BLaER1 treated with 17β-estradiol and CSF1 and Interleukin-3, amounts not matched to agents 10 nM and 100 nM (cell line): ENCODE results near the gene PTTG1IP.
A peak's percentile ranks its signal among the peaks of the same experiment; 100 is the strongest.

Experiments
- H3K27ac ChIP-seq, 11 experiments: shearing (Covaris generic); formaldehyde crosslinking; 2 replicates each; pipeline ENCODE4 v1.8.1; 2022
- H3K27me3 ChIP-seq, 11 experiments: shearing (Covaris generic); formaldehyde crosslinking; 2 replicates each; pipeline ENCODE4 v1.8.1; 2022
- H3K36me3 ChIP-seq, 11 experiments: shearing (Covaris generic); formaldehyde crosslinking; 2 replicates each; pipeline ENCODE4 v1.8.1; 2022
- H3K4me1 ChIP-seq, 10 experiments: shearing (Covaris generic); formaldehyde crosslinking; 2 replicates each; pipeline ENCODE4 v1.8.1; 2022
- H3K4me2 ChIP-seq, 11 experiments: shearing (Covaris generic); formaldehyde crosslinking; 2 replicates each; pipeline ENCODE4 v1.8.1; 2022
- H3K4me3 ChIP-seq, 10 experiments: shearing (Covaris generic); formaldehyde crosslinking; 2 replicates each; pipeline ENCODE4 v1.8.1; 2022
- H3K9ac ChIP-seq, 11 experiments: shearing (Covaris generic); formaldehyde crosslinking; 2 replicates each; pipeline ENCODE4 v1.8.1; 2022
- H3K9me3 ChIP-seq, 11 experiments: shearing (Covaris generic); formaldehyde crosslinking; replicated peaks in 1 of 11; 2 replicates each; pipeline ENCODE4 v1.8.1; 2022
- H4K20me1 ChIP-seq, 11 experiments: shearing (Covaris generic); formaldehyde crosslinking; 2 replicates each; pipeline ENCODE4 v1.8.1; 2022
- Cebpa-rat ChIP-seq, 11 experiments: shearing (Covaris generic); IDR thresholded peaks; 2 replicates each; pipeline ENCODE4 v1.8.1; 2022

Gene PTTG1IP

GRCh38 chr21:44842087-44842486, 31.4 kb downstream of the PTTG1IP start:
- Histone ChIP-seq H3K27me3 (no peaks in the 10 kb centered on the region), H3K36me3 (no peaks in the 10 kb centered on the region), H3K27ac (no peak overlapping the region), H3K9me3 (no peaks in the 10 kb centered on the region), H3K4me1 (peaks cover 20 to 31% (median 26%) of the 10 kb centered on the region in 10 experiments), H3K9ac (no peak overlapping the region), H3K4me2 (no peak overlapping the region), H4K20me1 (peaks cover 0 to 12% (median 5%) of the 10 kb centered on the region in 11 experiments; a peak in 12 of 22 replicates), H3K4me3 (no peak overlapping the region)
- TF ChIP-seq Cebpa-rat (IDR thresholded peaks at IDR 0.05): no peak

GRCh38 chr21:44840771-44841170, 32.7 kb downstream of the PTTG1IP start:
- H3K9me3 ChIP-seq: no peaks in the 10 kb centered on the region
- H3K36me3 ChIP-seq: no peaks in the 10 kb centered on the region
- H3K9ac ChIP-seq: no peak overlapping the region
- no peaks in the 10 kb centered on the region for H3K27me3 ChIP-seq
- H4K20me1 ChIP-seq: peaks cover 0 to 8% (median 0%) of the 10 kb centered on the region in 11 experiments; a peak in 2 of 22 replicates
- no peak for TF ChIP-seq Cebpa-rat (IDR thresholded peaks at IDR 0.05)
- H3K27ac ChIP-seq: no peak overlapping the region
- H3K4me1 ChIP-seq: peaks cover 14 to 25% (median 21%) of the 10 kb centered on the region in 10 experiments
- no peak overlapping the region for H3K4me3 ChIP-seq
- no peak overlapping the region for H3K4me2 ChIP-seq

GRCh38 chr21:44838951-44839350, 34.5 kb downstream of the PTTG1IP start:
- Histone ChIP-seq H3K27me3 (no peaks in the 10 kb centered on the region), H3K4me3 (no peak overlapping the region)

DNA sequence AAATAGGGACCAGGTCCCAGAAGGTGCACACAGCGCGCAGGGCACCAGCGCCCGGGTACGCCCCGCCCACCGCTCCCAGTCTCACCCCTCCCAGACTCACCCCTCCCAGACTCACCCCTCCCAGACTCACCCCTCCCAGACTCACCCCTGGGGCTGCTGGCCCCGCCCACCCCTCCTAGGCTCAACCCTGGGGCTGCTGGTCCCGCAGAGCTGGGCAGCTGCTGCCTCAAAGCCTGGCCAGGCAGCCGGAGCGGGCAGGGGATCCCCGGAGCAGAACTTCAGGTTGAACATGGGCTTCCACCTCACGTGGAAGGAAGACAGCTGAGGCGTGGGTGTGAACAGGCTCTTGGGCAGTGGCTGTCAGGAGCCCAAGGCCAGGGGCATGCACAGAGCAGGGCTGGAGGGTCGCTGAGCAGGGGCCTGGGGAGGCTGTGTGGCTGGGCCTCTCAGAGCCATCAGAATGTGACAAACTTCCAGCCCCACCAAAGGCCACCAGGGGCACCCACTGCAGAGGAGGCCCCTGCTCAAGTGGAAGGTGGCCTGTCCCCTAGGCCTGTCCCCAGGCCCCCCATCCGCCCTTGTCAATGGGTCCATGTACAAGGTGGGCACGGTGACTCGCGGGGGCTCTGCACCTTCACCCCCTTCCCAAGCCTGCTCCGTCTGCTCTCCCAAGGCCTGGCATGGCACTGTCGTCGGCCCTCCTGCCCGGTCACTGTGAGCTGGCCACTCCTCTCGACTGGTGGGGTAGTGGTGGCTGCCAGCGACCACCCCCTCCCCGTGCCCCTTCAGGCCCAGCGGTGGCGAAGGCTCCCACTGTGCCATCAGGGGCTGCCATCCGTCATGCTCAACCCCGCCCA, 35.2 kb downstream of the PTTG1IP start:
- H3K9ac ChIP-seq: no peak overlapping the region

More at GRCh38 chr21:44838951-44839350, 34.5 kb downstream of the PTTG1IP start:
- TF ChIP-seq Cebpa-rat (IDR thresholded peaks at IDR 0.05): no peak
- no peak overlapping the region for H3K9ac ChIP-seq
- H4K20me1 ChIP-seq: peaks cover 0 to 8% (median 0%) of the 10 kb centered on the region in 11 experiments; a peak in 2 of 22 replicates
- H3K27ac ChIP-seq: no peak overlapping the region
- no peak overlapping the region for H3K4me2 ChIP-seq
- no peaks in the 10 kb centered on the region for H3K36me3 ChIP-seq
- H3K4me1 ChIP-seq: peaks cover 7 to 18% (median 9%) of the 10 kb centered on the region in 10 experiments; a peak in 18 of 20 replicates
- no peaks in the 10 kb centered on the region for H3K9me3 ChIP-seq

GRCh38 chr21:44837537-44837936, 36.0 kb downstream of the PTTG1IP start:
- H3K4me2 ChIP-seq: no peak overlapping the region
- H3K9ac ChIP-seq: no peak overlapping the region
- no peaks in the 10 kb centered on the region for H3K36me3 ChIP-seq
- TF ChIP-seq Cebpa-rat (IDR thresholded peaks at IDR 0.05): no peak
- peaks cover 7 to 21% (median 12%) of the 10 kb centered on the region in 10 experiments; a peak in 18 of 20 replicates for H3K4me1 ChIP-seq
- H3K27me3 ChIP-seq: no peaks in the 10 kb centered on the region
- H3K27ac ChIP-seq: no peak overlapping the region
- no peaks in the 10 kb centered on the region for H3K9me3 ChIP-seq
- peaks cover 0 to 8% (median 0%) of the 10 kb centered on the region in 11 experiments; a peak in 2 of 22 replicates for H4K20me1 ChIP-seq
- H3K4me3 ChIP-seq: no peak overlapping the region

More for the DNA sequence above, 35.2 kb downstream of the PTTG1IP start:
- Histone ChIP-seq H3K36me3 (no peaks in the 10 kb centered on the region), H3K4me1 (peaks cover 7 to 18% (median 9%) of the 10 kb centered on the region in 10 experiments; a peak in 18 of 20 replicates), H3K4me2 (no peak overlapping the region), H3K9me3 (no peaks in the 10 kb centered on the region), H3K27me3 (no peaks in the 10 kb centered on the region), H4K20me1 (peaks cover 0 to 8% (median 0%) of the 10 kb centered on the region in 11 experiments; a peak in 2 of 22 replicates), H3K27ac (no peak overlapping the region), H3K4me3 (no peak overlapping the region)
- TF ChIP-seq Cebpa-rat (IDR thresholded peaks at IDR 0.05): no peak

GRCh38 chr21:44836666-44837471, 36.6 kb downstream of the PTTG1IP start:
- peak overlapping the region; percentile 15 to 58 (median 41); a peak in 19 of 22 replicates for H3K4me2 ChIP-seq
- H3K9me3 ChIP-seq: no peaks in the 10 kb centered on the region
- H3K27me3 ChIP-seq: no peaks in the 10 kb centered on the region
- no peak overlapping the region for H3K4me3 ChIP-seq
- peaks cover 0 to 8% (median 0%) of the 10 kb centered on the region in 11 experiments; a peak in 2 of 22 replicates for H4K20me1 ChIP-seq
- no peak overlapping the region; a peak in 1 of 22 replicates for H3K9ac ChIP-seq
- no peak overlapping the region for H3K27ac ChIP-seq
- peaks cover 10 to 23% (median 15%) of the 10 kb centered on the region in 10 experiments for H3K4me1 ChIP-seq
- TF ChIP-seq Cebpa-rat (IDR thresholded peaks at IDR 0.05): no peak
- no peaks in the 10 kb centered on the region for H3K36me3 ChIP-seq

- H3K27ac ChIP-seq: no peak overlapping the region
- H3K4me1 ChIP-seq: peaks cover 15 to 29% (median 21%) of the 10 kb centered on the region in 10 experiments
- H3K36me3 ChIP-seq: no peaks in the 10 kb centered on the region
- H3K4me2 ChIP-seq: peak overlapping the region; percentile 15 to 58 (median 41); a peak in 18 of 22 replicates
- no peaks in the 10 kb centered on the region for H3K27me3 ChIP-seq
- H3K9ac ChIP-seq: no peak overlapping the region
- no peak overlapping the region for H3K4me3 ChIP-seq
- H3K9me3 ChIP-seq: no peaks in the 10 kb centered on the region
- TF ChIP-seq Cebpa-rat (IDR thresholded peaks at IDR 0.05): no peak
- H4K20me1 ChIP-seq: peaks cover 0 to 8% (median 0%) of the 10 kb centered on the region in 11 experiments; a peak in 1 of 22 replicates
Measured at GRCh38 chr21:44836349-44836665, 37.2 kb downstream of the PTTG1IP start.

DNA sequence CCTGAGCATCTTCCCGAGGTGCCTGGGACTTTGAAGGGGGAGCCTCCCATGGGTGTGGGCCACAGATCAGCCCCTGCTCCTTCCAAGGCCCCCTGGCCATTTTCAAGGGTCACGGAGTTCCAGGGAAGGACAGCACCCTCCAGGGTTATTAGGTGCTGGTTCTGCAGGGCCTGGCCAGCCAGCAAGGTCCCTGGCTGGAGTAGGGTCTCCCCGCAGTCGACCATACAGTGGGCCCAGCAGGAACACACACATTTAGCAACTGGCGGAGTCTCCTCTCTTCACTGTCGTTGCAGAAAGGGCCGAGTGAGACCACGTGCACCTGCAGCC, 37.9 kb downstream of the PTTG1IP start:
- TF ChIP-seq Cebpa-rat (IDR thresholded peaks at IDR 0.05): no peak

More for the DNA sequence above, 37.9 kb downstream of the PTTG1IP start:
- no peaks in the 10 kb centered on the region for H3K36me3 ChIP-seq
- H3K4me3 ChIP-seq: no peak overlapping the region
- H3K27me3 ChIP-seq: no peaks in the 10 kb centered on the region
- no peak overlapping the region for H3K27ac ChIP-seq
- no peaks in the 10 kb centered on the region for H3K9me3 ChIP-seq
- H4K20me1 ChIP-seq: peaks cover 0 to 8% (median 0%) of the 10 kb centered on the region in 11 experiments; a peak in 1 of 22 replicates
- H3K9ac ChIP-seq: no peak overlapping the region
- no peak overlapping the region for H3K4me2 ChIP-seq
- H3K4me1 ChIP-seq: peaks cover 17 to 32% (median 23%) of the 10 kb centered on the region in 10 experiments
